NCI-H2081 treated with DMSO at 0.1 percent for 48 hours (cell line): Measurements from ENCODE around the gene LRRC26.

Experiments
- DNase-seq: peaks from one replicate; lab custom pipeline; 2025; lab: John Stamatoyannopoulos, UW

The LRRC26 gene

DNA sequence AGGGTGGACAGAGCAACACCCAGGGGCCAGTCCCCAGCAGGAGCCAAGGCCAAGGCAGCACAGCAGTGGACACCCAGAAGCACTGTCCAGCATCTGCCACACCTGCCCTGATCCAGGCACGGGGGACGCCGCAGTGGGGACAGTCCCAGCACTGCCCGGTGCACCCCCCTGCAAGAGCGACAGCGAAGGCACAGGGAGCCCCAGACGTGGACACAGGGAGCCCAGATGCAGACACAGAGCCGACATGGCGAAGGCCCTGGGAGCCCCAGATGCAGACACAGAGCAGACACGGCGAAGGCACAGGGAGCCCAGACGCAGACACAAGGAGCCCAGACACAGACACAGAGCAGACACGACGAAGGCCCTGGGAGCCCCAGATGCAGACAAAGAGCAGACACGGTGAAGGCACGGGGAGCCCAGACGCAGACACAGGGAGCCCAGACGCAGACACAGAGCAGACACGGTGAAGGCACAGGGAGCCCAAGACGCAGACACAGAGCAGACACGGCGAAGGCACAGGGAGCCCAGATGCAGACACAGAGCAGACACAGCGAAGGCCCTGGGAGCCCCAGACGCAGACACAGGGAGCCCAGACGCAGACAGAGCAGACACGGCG lies 14.2 kb upstream of the LRRC26 start:
- no peak for DNase-seq

DNA sequence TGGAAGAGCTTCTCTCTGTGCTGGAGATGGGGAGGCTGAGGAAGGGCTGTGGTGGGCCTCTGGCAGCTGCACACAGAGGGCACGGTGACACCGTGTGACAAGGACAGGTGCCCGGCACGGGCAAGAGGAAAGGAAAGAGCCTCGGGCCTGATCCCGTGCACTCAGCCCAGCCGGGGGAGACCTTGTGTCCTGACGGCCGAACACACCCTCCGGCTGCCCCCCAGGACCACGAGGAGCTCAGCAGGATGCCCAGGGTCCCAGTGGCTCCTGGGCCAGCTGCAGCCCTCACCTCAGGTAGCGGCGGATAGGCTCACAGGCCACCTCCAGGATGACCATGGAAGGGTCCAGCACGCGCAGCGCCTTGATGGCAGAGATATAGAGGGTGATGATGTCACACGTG lies 13.0 kb upstream of the LRRC26 start:
- no peak for DNase-seq

DNA sequence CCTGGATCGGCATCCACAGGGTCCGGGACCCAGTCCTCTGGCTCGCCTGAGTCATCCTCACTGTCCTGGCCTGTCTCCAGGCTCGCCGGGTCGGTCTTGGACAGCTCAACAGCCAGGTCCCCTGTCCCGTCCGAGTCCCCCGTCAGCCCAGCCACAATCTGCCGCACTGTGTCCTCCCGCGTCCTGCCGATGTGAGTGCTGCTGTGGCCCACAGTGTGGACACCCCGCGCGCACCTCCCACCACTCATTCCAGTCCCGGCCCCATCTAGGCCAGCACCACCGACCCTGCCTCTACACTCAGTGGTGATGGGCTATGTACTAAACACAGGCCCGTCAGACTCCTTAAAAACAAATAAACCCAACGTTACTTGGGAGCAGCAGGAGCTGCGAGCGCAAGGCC lies 11.8 kb upstream of the LRRC26 start:
- no peak for DNase-seq

DNA sequence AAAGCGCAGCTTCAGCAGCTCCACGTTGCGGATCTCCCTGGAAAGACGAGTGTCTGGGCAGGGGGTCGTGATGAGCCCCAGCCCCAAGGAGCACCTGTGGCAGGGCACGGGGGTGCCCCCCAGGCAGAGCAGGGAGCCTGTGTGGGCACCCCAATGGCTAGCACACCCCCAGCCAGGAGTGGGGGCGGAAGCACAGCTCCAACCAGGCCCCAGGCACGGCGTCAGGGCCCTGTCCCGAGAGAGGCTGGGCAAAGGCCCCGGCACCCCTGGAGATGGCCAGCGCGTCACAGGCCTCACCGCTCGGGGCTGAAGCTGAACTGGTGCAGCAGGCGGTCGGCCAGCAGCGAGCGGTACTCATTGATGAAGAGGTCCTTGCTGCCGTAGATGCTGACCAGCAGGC lies 10.6 kb upstream of the LRRC26 start:
- no peak for DNase-seq

DNA sequence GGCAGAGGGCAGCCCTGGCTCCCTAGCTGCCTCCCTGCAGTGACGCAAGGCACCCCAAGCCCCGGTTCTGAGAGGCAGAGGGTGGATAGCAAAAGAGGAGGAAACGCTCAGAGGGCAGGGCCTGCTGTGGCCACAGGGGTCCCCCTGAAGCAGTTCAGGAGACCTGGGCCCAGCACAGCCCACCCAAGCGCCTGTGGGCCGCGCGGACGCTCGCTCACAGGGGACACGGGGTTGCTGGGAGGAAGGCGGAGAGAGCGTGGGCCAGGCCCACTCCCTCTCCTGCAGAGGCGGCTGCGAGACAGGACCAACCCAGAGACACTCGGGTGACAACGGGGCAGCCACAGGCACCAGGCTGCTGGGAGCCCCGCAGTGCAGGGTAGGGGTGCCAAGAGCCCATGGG lies 9.9 kb upstream of the LRRC26 start:
- no peak for DNase-seq

DNA sequence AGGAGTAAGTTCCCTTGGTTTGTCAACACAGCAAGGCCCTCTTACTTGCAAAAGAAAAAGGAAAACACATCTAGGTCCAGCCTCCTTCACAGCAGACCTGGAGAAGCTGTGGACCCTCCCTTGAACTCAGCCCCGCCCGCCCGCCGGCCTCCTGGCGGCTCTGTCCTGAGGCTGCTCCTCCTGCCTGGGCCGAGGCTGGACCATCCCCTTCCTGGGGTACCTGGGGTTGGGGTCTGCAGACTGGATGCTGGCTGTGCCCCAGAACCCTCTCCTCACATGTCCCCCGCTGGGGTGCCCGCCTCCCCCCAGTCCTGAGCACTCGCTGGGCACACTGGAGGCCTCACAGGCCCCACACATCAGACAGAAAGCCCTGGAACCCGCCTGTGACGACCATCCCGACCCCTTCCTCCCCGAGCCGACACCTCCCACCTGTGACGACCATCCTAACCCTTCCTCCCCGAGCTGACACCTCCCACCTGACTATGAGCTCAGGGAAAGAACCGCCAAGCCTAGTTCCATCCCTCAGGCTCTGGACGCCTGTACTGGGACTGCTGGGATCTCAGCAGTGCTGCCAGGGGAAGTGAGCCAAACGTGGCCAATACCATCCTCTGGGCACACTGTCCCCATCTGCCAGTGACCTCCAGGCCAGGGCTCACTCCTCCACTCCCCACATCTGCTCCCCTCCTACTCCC lies 9.2 kb upstream of the LRRC26 start:
- DNase-seq, result no peak

DNA sequence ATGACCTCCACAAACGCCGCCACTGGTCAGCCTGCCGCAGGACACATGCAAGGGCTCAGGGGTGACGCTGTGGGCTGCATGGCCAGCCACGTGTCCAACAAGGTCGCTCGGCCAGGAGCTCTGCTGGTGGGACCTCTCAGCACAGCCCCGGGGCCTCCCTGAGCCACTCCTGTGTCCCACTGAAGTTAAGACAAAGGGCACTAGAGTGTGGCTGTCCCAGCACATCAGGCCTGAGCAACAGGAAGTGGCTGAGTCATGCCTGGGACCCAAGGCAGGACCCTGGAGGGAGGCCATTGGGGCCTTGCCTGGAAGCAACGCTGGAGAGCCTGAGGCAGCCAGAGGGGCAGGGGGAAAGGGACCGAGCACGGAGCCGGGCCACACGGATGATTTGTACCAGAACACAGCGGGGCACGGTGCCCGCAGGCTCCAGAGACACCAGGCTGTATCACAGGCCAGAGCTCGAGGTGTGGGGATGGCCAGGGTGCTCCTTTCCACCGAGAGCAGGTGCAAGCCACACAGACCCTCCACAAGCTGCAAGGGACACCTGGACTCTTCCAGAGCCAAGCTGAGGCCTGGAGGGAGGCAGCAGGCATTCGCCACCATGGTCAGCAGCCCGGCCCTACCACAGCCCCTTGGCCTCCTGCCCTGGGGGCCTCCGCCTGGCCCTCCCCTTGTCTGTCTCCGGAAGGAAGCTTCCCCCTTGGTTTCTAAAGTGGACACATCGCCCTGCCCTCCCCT lies 8.5 kb upstream of the LRRC26 start:
- no peak for DNase-seq

DNA sequence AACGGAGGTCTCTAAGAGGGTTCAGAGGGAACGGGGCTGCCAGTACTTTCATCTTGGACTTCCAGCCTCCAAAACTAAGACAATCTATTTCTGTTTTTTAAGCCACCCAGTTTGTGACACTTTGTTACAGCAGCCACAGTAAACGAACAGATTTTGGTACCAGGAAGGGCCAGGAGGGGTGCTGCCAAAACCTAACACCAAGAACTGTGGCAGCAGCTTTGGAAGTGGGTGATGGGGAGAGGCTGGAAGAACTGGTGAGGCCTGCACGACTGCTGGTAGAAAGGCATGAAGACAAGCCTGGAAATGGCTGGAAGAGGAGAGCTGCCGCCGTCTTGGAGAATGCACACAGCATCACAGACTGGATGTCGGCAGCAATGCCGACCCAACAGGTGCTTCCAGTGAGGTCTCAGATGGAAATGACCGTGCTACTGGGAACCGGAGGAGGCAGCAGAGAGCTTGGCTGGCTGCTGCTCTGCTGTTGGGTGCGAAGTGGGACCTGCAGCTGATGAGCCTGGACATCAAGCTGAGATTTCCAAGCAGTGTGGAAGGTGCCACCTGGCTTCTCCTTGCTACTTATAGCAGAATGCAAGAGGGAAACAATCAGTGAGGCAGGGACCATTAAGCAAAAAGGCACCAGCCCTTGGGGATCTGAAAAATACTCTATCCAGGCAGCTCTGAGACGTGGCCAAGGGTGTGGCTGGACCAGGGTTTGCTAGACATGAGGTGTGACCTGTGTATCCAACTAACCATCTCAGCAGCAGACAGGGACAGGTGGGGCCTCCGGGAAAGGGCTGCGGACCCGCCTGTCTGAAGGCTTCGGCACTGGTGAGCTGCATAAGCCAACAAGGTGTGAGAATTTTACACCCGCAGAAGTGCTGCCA lies 6.7 kb upstream of the LRRC26 start:
- no peak for DNase-seq

DNA sequence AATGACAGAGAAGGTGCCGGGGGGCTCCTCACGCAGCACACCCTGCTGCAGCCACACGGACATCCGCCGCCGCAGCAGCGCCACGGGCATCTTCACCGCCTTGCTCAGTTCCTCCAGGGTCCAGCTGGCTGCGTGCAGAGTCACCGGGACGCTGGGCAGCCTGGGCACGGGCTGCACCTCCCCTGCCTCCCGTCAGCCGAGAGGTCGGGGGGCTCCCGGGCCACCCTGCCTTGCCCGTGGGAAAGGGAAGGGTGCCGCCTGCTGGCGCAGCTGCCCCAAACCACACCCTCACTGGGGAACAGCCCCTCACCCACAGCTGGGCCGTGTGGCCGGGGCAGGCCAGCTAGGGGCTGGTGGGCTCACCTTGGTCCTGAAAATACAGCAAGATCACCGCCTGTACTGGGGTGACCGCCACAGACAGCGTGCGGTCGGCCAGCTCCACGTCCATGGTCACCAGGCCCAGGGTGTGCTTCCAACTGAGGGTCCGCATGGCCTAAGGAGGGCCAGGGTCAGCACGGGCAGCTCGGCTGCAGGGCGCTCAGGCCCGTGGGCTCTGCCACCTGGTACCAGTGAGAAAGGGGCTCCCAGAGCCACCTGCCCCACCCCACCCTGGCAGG lies 5.6 kb upstream of the LRRC26 start:
- DNase-seq, result no peak

DNA sequence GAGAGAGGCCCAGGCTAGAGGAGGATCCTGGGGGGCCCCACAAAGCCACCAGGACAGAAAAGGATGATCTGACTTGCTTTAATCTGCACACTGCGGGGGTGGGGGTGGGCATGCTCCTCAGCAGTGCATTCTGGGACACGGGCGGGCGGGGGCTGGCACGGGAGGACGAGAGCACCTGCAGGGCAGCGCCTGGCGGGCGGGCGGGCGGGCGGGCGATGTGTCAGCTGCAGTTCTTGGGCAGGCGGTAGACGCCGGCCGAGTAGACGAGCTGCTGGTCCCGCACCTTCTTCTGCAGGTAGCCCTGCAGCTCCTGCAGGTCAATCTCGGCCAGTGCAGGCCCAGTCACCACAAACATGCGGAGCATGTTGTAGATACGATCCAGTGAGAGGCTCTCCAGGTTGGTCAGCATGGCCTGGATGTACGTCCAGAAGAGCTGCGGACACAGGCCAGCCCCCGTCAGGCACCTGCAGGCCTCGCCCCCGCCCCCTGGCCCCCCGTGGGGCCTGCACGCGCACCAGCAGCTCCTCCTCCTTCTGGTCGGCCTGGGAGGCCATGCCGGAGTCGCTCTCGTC lies 5.0 kb upstream of the LRRC26 start:
- DNase-seq, result no peak

DNA sequence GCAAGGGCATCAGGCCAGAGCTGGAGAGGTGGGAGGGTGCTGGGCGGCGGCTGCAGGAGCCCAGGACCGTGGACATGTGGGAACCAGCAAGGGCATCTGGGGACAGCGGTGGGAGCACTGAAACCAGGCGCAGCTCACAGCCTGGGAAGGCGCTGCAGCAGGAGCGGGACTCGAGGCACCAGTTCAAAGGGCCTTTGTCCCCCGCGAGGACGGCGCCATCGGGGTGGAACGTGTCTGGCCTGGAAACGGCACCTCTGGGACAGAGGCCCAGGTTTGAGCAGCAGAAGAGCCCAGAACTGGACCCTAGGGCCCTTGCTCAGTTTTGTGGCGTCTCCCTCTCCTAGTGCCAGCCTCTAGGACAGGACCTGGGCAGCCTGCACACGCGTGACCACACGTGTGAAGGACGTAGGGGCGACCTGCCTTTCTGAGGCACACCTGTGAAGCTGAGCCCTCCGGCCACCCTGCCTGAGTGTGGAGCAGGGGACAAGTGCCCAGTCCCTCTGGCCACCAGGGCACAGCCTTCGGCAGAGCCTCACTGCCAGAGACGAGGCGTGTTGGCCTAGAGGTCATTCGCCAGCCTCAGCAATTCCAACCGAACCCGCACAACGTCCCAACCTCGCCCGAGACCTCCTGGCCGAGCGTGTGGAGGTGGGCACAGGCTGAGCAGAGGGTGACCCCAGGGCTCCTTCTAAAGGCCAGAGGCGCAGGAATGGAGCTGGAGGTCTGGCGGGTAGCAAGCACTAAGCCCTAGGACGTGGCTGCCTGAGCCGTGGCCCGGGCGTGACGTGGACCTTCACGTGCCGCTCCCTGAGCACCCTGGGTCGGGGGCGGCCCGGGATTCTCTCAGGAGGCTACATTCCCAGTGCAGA lies 4.2 kb upstream of the LRRC26 start:
- DNase-seq, result no peak

DNA sequence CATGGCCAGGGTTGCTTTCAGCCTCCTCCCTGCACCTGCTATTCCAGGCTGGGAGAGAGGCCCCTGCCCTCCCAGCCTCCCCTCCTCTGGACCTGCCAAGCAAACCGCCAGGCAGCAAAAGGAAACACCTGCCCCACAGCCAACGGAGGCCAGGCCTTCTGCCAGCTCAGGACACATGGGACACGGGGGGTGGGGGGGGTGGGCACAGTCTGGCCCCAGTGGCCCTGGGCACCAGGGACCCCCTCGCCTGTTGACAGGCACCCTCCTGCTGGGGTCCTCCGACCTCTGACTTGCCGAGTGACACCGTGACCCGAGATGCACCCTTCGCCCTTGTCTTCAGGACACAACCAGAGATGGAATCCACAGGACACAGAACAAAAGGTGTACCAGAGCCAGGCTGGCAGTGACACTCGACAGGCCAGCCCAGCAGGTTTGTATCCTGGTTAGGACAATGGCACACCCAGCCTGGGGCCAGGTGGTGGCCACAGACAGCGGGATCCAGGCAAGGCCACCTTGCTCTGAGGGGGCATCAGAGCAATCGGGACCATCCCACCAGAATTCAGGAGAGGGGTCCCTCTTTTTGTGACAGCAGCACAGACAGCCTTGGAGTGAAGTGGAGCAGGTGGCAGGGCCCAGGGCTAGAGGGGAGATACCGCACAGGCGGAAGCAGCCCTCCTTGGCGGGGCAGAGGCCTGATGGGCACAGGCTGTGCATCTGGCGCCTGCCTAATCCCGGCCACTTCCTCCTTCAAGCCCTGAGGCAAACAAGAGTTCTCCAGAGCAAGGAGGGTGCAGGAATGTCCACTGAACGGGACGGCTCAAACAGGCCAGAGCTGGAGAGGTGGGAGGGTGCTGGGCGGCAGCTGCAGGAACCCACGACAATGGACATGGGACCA lies 3.3 kb upstream of the LRRC26 start:
- no peak for DNase-seq

DNA sequence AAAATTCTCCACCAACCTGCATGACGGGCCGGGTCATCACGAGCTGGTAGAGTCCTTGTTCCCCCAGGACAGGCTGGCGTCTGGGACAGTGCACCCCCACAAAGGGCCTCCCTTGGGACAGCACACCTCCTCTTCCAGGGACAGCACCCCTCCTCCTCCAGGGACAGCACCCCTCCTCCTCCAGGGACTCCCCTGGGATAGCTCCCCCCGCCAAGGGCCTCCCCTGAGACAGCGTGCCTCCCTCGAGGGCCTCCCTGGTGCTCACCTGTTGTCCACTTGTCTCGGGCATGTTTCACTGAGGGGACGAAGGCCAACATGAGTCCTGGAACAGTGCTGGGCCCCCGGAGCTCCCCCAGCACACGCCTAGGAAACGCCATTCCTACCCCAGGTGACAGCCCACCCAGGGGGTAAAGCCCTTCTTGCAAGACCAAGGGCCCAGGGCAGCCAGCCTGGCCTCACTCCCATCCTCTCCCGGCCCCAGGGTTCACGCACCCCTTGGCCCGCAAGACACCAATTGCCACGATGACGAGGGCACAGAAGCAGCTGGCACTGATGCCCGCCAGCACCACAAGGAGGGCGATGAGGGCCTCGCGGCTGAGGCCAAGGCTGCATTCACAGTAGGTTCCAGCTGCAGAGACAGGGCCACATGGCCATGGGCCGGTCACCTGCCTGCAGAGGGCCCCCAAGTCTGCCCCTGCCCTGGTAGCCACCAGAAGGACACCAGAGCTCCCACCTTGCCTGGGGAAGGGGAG lies 1.5 kb upstream of the LRRC26 start:
- no peak for DNase-seq

DNA sequence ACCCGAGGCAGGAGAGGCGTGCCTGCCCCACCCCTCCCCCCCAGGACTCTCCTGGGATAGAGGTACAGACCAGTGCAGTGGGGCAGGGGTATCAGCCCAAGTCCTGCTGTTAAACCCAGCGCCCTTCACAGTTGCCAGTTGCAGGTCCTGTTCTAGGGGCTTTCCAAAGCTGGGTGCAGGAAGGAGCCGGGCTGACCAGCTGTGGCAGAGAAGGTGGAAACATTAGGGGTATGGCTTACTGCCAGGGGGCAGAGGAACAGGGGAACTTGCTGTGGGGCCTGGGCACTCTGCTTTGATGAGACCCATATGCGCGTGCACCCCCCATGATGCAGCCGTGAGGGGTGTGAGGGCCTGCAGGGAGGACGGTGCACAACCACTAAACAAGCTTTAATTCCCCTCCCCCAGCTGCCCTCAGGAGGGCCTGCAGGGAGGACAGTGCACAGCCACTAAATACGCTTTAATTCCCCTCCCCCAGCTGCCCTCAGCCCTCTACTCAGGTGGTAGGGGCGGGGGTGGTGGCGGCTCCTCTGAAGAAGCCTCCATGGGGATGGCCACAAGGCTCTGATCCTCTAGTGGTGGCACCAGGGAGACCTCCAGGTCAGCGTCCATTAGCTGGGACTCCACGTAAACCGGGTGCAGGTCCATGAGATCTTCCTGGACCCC lies 766 bp upstream of the LRRC26 start:
- DNase-seq, result no peak

DNA sequence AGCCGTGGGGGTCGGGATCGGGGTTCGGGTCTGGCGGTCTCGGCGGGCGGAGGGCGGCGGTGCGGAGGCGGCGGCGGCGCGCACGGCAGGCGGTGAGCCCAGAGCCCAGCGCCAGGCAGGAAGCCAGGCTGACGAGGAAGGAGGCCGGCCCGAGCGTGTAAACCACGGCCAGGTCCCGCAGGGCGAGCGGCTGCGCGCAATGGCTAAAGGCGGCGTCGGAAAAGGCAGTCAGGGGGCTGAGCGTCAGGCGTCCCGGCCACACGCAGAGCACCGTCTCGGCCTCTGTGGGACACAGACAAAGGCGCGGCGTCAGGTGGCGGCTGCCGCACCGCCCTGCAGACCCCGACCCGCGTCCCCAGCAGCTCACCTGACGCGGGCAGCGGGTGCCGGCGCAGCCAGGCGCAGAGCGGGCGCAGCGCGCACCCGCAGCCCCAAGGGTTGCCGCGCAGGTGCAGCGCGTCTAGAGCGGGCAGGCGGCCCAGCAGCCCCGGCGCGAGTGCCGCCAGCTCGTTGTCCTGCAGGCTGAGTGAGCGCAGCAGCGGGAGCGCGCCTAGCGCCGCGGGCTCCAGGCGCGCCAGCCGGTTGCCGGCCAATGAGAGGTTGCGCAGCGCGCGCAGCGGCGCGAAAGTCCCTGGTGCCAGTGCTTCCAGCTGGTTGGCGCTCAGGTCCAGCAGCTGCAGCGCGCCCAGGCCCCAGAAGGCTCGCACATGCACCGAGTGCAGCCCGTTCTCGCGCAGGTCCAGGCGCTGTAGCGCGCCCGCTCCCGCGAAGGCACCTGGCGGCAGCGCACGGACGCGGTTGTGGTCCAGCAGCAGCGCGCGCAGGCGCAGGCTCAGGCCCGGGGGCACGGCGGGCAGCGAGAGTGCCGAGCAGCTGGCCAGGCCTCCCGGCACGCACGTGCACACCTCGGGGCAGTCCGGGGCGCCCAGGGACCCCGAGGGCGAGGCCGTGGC lies 671 bp downstream of the LRRC26 start:
- DNase-seq, result peak; percentile 68

DNA sequence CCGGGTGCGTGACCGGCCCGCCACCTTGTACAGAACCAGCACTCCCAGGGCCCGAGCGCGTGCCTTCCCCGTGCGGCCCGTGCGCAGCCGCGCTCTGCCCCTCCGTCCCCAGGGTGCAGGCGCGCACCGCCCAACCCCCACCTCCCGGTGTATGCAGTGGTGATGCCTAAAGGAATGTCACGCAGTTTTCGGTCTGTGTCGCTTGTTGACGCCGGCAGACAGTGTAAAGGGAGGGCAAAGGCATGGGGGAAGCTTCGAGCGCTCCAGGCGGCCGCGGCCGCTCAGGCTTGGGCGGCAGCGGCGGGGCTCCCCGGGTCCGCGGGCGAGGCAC lies 1.3 kb downstream of the LRRC26 start:
- DNase-seq, result no peak
